NK-92 (cell line): ENCODE data around the gene TAC3.

ENCODE experiments used
- DNase-seq: peaks from one replicate; lab custom pipeline; 2025; ENCODE audit not compliant: unreplicated experiment; lab: John Stamatoyannopoulos, UW

Gene TAC3

GRCh38 chr12:57005980-57006808 lies 10.1 kb downstream of the TAC3 start, which contains the start of gene ZBTB39:
Gene ZBTB39, minus strand, starts transcription at chr12:57006546. Its CDS starts 1,629 bp downstream, at chr12:57004917.
- DNase-seq, result no peak

GRCh38 chr12:57004651-57005050 lies 11.7 kb downstream of the TAC3 start:
- DNase-seq, result no peak

- DNase-seq, result no peak
Observed at GRCh38 chr12:57003395-57003794, 12.9 kb downstream of the TAC3 start.

- no peak for DNase-seq
Observed at GRCh38 chr12:57001448-57001906, 14.9 kb downstream of the TAC3 start.

GRCh38 chr12:57000393-57000792 lies 15.9 kb downstream of the TAC3 start:
- no peak for DNase-seq

GRCh38 chr12:56999456-56999855 lies 16.9 kb downstream of the TAC3 start:
- no peak for DNase-seq

- DNase-seq, result no peak
Observed at GRCh38 chr12:56998981-56999380, 17.3 kb downstream of the TAC3 start.

GRCh38 chr12:56998316-56998715 lies 18.0 kb downstream of the TAC3 start:
- no peak for DNase-seq

- DNase-seq, result no peak
Observed at GRCh38 chr12:56996793-56997545, 19.4 kb downstream of the TAC3 start.

- no peak for DNase-seq
Observed at GRCh38 chr12:56995930-56996496, 20.3 kb downstream of the TAC3 start.

- no peak for DNase-seq
Observed at GRCh38 chr12:56995201-56995929, 21.0 kb downstream of the TAC3 start.

GRCh38 chr12:56994231-56994746 lies 22.0 kb downstream of the TAC3 start:
- DNase-seq, result no peak

GRCh38 chr12:56993346-56993745 lies 23.0 kb downstream of the TAC3 start:
- DNase-seq, result no peak

GRCh38 chr12:56991319-56992246 lies 24.7 kb downstream of the TAC3 start:
- no peak for DNase-seq

- no peak for DNase-seq
Observed at GRCh38 chr12:56990648-56991318, 25.5 kb downstream of the TAC3 start.

GRCh38 chr12:56989861-56990610 lies 26.3 kb downstream of the TAC3 start:
- no peak for DNase-seq

GRCh38 chr12:56988207-56988739 lies 28.1 kb downstream of the TAC3 start:
- DNase-seq, result no peak

GRCh38 chr12:56987551-56988053 lies 28.7 kb downstream of the TAC3 start:
- DNase-seq, result no peak
